NCI-H510A (cell line): ENCODE results near the gene RBM17.
"Not testable (repeated sequence)": the region's sequence is repeated elsewhere in the genome, so short reads cannot be mapped to it uniquely, and the experiment has no call there.

Source experiments
- DNase-seq: peaks from one replicate; lab custom pipeline; 2025; lab: John Stamatoyannopoulos, UW

The RBM17 gene

GRCh38 chr10:6136215-6137201, 47.7 kb downstream of the RBM17 start:
- no peak for DNase-seq

DNA sequence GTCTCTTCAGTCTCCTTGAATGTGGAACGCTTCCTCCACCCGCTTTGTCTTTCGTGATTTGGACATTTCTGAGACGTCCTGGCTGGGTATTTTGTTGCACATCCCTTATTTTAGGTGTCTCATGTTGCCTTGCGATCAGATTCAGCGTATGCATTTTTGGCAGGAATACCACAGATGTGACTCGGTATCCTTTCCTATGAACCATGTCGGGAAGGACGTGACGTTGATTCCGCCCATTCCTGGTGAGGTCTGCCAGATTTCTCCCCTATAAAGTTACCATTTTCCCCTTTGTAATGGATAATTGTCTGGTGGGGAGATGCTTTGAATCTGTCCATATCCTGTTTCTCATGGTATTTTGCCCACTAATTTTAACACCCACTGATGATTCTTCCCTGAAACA, 49.6 kb downstream of the RBM17 start:
- no peak for DNase-seq

DNA sequence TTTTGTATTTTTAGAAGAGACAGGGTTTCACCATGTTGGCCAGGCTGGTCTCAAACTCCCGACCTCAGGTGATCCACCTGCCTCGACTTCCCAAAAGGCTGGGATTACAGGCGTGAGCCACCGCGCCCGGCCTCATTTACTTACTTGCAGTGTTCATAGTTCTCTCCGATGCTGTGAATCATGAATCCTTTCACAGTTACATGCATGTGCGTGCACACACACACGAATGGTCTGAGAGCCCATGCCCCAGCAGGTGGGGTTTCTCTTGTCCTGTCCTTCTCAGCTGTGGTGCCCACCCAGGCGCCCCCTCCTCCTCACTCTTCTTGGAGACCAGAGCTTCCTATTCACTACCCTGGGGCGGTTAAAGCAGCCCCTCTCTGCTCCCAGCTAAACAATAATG, 50.6 kb downstream of the RBM17 start:
- DNase-seq, result no peak

GRCh38 chr10:6140141-6140841, 51.5 kb downstream of the RBM17 start:
- no peak for DNase-seq

- DNase-seq, result no peak
These were observed 52.1 kb downstream of the RBM17 start for GRCh38 chr10:6140965-6141295.

GRCh38 chr10:6141296-6142151, 52.7 kb downstream of the RBM17 start:
- no peak for DNase-seq

DNA sequence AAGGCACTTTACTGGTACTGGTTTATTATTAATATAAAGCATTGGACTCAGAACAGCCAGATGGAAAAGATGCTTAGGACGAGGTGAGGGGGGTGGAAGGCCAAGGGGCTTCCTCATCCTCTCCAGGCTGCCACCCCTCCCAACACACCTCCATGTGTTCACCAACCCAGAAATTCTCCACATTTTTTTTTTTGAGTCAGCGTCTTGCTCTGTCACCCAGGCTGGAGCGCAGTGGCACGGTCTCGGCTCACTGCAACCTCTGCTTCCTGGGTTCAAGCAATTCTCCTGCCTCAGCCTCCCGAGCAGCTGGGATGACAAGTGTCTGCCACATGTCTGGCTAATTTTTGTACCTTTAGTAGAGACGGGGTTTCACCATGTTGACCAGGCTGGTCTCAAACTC, 53.4 kb downstream of the RBM17 start:
- not testable (repeated sequence) for DNase-seq

- DNase-seq, result no peak
These were observed 53.8 kb downstream of the RBM17 start for GRCh38 chr10:6142644-6143043.

DNA sequence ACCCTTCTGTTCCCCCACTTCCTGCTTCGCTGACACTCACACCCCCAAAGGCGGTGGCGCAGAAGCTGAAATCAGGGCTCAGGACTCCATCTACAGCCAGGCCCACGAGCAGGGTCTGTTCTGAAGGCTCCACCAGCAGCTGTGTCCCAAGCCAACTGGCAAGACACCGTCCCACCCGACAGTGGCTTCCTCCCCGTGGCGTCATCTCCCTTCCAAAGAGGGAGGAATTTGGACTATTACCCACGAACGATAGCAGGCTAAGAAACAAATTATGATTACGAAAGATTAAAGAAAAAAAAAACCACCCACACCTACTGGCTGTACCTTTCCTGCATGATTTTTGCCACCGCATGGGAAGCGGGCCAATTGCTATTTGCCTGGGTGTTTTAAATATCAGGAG, 54.3 kb downstream of the RBM17 start:
- no peak for DNase-seq

GRCh38 chr10:6144406-6145165, 55.8 kb downstream of the RBM17 start:
- DNase-seq, result no peak

GRCh38 chr10:6145166-6145987, 56.5 kb downstream of the RBM17 start:
- no peak for DNase-seq

DNA sequence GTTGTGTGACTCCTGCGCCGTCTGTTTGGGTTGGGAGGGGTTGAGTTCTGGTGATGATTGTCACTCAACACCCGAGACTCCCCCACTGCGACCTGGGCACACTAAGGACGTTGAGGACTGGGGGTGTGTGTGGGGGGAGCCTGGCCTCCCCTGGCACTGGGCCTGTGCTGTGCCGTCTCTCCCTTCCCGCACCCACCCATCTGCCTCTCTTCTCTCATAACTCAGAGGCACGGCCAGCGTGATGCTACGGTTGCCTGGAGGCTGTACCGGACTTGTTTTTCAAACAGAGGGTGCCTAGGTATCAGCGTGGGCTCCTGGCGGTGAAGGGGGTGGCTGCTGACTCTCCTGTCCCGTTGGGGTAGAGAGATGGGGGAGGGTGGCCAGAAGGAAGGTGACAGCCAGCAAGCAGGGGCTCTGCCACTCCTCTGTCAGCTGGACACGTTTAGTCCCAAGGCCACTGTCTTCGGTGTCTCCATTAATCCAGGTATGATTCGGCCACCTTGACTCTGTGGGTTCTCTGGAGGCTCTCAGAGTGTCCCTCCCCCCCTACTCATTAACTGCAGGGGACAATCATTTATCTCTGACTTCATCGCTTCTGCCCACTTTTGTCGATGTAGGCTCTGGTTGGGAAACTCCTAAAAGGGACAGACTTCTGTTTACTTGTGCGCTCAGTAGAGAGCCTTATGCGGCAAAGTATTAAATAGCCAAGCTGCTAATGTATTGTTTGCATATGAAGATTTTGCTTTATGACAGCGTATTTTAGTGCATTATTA, 57.4 kb downstream of the RBM17 start:
- DNase-seq, result no peak

DNA sequence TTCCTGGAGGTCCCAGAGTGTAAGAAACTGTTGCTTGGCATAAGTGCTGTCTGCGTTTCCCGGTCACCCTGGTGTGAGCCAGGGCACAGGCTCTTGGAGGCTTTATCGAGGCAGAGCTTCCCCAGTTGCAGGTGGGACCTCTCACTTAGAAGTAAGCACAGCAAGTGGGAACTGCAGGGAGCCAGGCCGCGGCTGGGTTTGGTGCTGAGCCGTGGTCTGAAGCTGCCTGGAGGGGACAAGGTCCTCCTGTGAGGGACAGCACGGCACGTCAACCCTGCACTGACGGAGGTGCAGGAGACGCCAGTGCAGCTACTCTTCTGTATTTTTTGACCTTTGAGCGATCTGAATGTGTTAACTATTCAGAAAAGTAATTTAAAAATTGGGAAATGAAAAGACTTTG, 58.1 kb downstream of the RBM17 start:
- no peak for DNase-seq

- DNase-seq, result no peak
These were observed 59.4 kb downstream of the RBM17 start for GRCh38 chr10:6148251-6148701.

- DNase-seq, result no peak
These were observed 60.1 kb downstream of the RBM17 start for GRCh38 chr10:6148908-6149307.

DNA sequence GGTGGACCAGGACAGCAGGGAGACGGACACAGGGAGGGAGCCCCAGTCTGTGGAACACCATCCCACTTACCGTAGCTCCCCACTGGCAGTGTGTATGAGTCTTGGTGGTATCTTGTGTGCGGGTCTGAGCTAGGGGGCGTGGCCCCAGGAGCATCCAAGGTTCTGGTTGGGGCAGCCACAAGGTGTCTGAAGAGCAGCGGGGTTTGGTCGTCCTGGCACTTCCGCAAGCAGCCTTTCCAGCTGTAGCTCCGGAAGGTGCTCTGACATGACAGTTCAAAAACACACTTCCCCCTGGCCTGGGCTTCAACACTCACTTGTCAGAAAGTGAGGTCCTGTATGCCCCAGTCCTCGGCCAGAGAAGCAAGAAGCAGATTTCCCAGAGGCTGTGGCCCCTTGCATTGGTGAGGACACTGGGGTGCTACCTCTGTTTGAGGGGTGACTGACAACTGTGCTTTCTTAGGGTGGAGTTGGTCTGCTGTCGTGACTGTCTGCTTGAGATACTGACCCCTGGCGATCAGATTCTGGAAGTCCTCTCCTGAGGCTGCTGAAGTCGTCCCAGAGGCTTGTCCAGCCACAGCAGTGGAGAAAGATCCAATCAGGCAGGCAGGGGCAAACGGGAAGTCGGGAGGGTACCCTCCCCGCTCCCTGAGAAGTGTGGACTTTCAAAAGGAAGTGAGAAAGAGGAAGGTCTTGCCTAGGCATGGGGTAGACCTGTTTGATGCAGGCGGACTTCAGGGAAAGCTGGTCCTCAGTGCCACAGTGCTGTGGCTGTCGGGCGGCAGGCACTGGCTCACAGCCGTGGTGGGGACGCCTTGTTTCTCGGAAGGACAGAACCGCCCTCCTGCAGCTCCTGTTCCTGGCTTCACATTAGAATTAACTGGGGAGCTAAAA, 62.5 kb downstream of the RBM17 start:
- DNase-seq, result no peak

- no peak for DNase-seq
These were observed 65.0 kb downstream of the RBM17 start for GRCh38 chr10:6153845-6154244.

DNA sequence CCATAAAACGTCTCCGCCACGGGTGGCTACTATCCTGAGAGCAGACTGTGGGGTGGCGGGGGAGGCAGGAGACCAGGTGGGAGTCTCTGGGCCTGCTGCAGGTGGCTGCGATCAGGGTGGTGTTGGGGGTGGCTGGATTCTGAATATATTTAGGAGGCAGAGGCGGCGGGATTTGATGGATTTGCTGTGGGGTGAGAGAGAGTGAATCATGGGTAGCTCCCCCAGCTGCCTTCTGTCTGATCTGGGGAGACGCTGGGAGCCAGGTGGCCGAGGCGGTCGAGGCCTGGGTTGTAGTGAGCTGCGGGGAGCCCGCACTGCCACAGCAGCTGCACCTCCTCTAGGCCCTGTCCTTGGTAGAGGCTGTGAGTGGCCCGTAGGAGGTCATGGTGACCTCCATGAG, 65.7 kb downstream of the RBM17 start:
- DNase-seq, result no peak

DNA sequence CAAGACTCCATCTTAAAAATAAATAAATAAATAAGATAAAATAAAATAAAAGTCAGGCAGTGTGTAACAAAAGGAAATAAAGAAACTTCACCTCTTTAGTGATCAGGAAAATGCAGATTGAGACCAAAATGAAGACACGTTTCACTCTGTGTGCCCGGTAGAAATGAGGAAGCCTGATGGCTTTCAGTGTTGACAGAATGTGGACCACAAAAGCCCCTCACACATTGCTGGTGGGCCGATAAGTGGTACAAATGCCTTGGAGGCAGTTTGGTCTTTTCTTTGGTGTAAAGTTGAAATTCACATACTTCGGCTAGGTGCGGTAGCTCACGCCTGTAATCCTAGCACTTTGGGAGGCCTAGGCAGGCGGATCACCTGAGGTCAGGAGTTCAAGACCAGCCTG, 69.4 kb downstream of the RBM17 start:
- no peak for DNase-seq
